Pancreas (tissue), 10 donors: ENCODE results near the gene HMX1. TPM values are rescaled to one million over a fixed set of nuclear protein-coding genes. Genes with fewer than 3 reads are reported as not detected.

ENCODE experiments used
- ATAC-seq, 4 donors: fragments of 200-7000 bp; cut with Tn5 transposase; one replicate each; pipeline versions ENCODE4 v1.8.0 to v1.9.1; 2020; ENCODE audit warnings: mild to moderate bottlenecking in 4 of 4, moderate library complexity in 4 of 4
- DNase-seq, 6 donors: peaks; one replicate each; pipeline ENCODE4 v3.0.0-alpha.2; 2020
- FAIRE-seq: peaks from 2 replicates; lab custom pipeline; 2012; peaks lifted over from hg19 to GRCh38; lab: Jason Lieb, UNC
- H3K27ac ChIP-seq, 4 donors: fragments of 200-600 bp; sonication (generic); 1 replicate in 3 of 4; 2 replicates in 1 of 4; pipeline versions ENCODE4 v1.5.0 to v1.8.0; 2020
- H3K27me3 ChIP-seq, 4 donors: fragments of 200-600 bp; one replicate each; pipeline ENCODE4 v1.8.0; 2021
- H3K36me3 ChIP-seq, 3 donors: fragments of 200-600 bp; sonication (generic) in 1 of 3; one replicate each; pipeline versions ENCODE4 v1.5.0 to v1.8.0; 2020 to 2021
- H3K4me1 ChIP-seq, 3 donors: fragments of 200-600 bp; one replicate each; pipeline ENCODE4 v1.8.0; 2021
- H3K4me3 ChIP-seq, 4 donors: fragments of 200-600 bp; sonication (generic) in 2 of 4; one replicate each; pipeline versions ENCODE4 v1.5.0 to v1.8.0; 2020 to 2021
- H3K9me3 ChIP-seq, 4 donors: fragments of 200-600 bp; one replicate each; pipeline ENCODE4 v1.8.0; 2021
- WGBS, 2 donors: extraction: QIAGEN DNeasy Blood & Tissue Kit; methylation state at CpG; one replicate each; pipeline ENCODE4 v1.1.7; 2013; 5-methylcytosine and 5-hydroxymethylcytosine counted together
- intact Hi-C, 3 donors: fragments of 100-400 bp; cut with DNase I; formaldehyde crosslinking; loops; one replicate each; pipeline versions ENCODE4 v1.11.1 to v1.14.2; 2022
- polyA plus RNA-seq, 2 donors: library from polyadenylated mRNA; stranded (reverse); fragments of 200-250 nt; gene quantifications; one replicate each; pipeline ENCODE4 v1.2.3, GENCODE V29; 2013
- total RNA-seq, 6 donors: library from RNA; stranded (reverse); fragmentation: NEBNext Ultra II Directional in 4 of 6; extraction: Animal tissue kit (Norgen Biotek cat#: 25700) in 4 of 6; gene quantifications; one replicate each; pipeline versions ENCODE4 v1.2.1 to v1.2.4, GENCODE V29; 2021 to 2023
- TF ChIP-seq, protein P1 (sequence below), 4 donors: fragments of 200-600 bp; sonication (generic) in 3 of 4; IDR thresholded peaks; one replicate each; pipeline versions ENCODE4 v1.5.0 to v1.8.0; 2021; ENCODE audit warnings: antibody characterized with exemption in 4 of 4
- donor health status: healthy with polysubstance abuse.
- donor health status: DM: no; HTN: no; CAD: no; lungs with moderate emphysema.
- donor health status: DM: no; HTN: no; CAD: no.
- donor health status: control.
- donor health status: control.
- donor health status: Bipolar disorder and iron deficiency.
- donor health status: DM: yes; HTN: yes; CAD: no.
- donor health status: DM: no; HTN: no; CAD: no.
- donor health status: DM: no; HTN: no; CAD: no.
- donor health status: DM: yes; HTN: yes; CAD: no.

HMX1 gene
- total and polyA plus RNA-seq, 8 donors, result not detected

DNA sequence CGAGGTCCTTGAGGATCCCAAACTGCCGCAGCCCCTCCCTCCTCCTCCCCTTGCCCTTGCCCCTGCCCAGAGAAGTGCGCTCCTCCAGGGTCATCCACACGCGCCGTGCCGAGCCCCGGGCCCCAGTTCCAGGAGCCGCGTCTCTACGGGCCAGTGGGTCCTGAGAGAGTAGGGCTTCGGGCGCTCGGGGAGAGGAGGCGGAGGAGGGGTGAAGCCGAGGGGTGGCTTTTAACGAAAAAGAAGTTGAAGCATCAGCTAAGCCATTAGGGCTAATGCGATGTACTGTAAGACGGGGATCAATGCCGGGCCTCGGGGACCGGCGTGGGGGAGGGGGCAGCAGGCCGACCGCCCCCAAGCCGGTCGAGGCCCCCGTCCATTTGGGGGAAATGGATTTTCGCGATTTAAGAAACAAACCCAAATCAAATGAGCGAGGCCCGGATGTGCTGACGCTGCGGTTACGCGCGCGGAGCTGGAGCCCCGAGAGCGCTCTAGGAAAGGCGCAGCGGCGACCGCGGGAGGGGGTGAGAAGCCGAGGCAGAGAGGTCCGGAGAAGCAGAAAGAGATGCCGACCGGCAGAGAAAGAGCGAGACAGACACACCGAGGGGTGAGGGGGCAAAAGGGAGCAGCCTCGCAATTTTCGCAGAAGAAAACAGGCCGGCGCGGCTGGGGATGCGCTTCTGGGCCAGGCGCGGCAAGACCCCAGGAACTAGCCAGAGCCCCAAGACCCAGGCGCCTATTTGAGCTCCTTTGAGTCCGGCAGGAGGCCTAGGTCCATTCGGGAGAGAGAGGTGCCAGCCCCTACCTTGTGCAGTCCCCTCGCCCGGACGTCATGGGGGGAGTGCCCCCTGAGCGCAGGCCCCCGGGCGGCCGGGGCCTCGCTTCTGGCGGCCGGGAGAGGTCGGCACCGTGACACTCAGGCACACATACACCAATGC lies 13.6 kb downstream of the HMX1 start:
- H3K4me3 ChIP-seq, result peak overlapping the region in 1 of 4 donors; percentile 27
- ATAC-seq (no peak), DNase-seq (peak in 1 of 6 donors; percentile 52), FAIRE-seq (no peak)
- TF ChIP-seq, protein P1, sequence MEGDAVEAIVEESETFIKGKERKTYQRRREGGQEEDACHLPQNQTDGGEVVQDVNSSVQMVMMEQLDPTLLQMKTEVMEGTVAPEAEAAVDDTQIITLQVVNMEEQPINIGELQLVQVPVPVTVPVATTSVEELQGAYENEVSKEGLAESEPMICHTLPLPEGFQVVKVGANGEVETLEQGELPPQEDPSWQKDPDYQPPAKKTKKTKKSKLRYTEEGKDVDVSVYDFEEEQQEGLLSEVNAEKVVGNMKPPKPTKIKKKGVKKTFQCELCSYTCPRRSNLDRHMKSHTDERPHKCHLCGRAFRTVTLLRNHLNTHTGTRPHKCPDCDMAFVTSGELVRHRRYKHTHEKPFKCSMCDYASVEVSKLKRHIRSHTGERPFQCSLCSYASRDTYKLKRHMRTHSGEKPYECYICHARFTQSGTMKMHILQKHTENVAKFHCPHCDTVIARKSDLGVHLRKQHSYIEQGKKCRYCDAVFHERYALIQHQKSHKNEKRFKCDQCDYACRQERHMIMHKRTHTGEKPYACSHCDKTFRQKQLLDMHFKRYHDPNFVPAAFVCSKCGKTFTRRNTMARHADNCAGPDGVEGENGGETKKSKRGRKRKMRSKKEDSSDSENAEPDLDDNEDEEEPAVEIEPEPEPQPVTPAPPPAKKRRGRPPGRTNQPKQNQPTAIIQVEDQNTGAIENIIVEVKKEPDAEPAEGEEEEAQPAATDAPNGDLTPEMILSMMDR (IDR thresholded peaks at IDR 0.05), result no peak
- WGBS, 2 donors, result 2% methylated on average over 70 to 74 of the region's 74 CpGs
- H3K36me3 ChIP-seq, result no peaks in the 10 kb centered on the region
- intact Hi-C loops, result no loop called here
- no peak overlapping the region for H3K27ac ChIP-seq
- H3K9me3 ChIP-seq, result no peaks in the 10 kb centered on the region
- H3K27me3 ChIP-seq, result peaks cover 0 to 72% (median 10%) of the 10 kb centered on the region in 4 donors
- no peaks in the 10 kb centered on the region for H3K4me1 ChIP-seq

DNA sequence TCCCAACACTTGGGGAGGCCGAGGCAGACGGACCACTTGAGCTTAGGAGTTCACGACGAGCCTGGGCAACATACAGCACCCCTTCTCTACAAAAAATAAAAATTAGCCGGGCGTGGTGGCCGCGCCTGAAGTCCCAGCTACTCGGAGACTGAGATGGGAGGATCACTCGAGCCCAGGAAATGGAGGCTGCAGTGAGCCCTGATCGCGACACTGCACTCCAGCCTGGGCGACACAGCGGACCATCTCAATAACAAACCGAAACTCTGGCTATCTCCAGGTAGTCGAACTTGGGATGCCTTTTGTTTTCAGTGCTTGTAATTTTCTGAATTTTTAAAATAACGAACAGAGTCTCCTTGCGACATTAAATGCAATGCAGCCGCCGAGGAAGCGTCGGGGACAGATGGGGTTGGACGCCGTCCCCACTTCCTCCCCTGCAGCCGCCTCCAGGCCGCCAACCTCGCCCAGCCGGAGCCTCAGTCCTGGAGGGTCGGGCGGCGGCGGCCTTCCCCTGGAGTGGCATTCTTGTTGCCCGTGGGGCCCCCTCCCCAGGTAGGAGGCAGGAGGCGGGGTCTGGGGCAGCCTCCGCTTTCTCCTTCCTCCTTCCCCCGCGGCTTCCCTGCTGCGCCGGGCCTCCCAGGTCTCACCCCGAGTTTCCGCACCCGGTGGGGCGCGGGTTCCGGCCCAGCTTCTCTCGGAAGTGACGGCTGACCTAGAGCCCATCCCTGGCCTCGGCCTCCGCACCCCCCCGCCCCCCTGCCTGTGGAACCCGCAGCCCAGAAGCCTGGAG lies 14.6 kb downstream of the HMX1 start:
- TF ChIP-seq, protein P1 (IDR thresholded peaks at IDR 0.05), result no peak
- Histone ChIP-seq H3K9me3 (no peaks in the 10 kb centered on the region), H3K27me3 (peaks cover 0 to 69% (median 8%) of the 10 kb centered on the region in 4 donors), H3K4me3 (peak overlapping the region in 1 of 4 donors; percentile 27), H3K4me1 (no peaks in the 10 kb centered on the region), H3K36me3 (no peaks in the 10 kb centered on the region), H3K27ac (no peak overlapping the region)
- DNase-seq (peak in 1 of 6 donors; percentile 55), FAIRE-seq (no peak), ATAC-seq (no peak)
- 2 to 3% methylated on average over 48 to 51 of the region's 51 CpGs for WGBS, 2 donors
- intact Hi-C loops, result no loop called here

- Histone ChIP-seq H3K9me3 (no peaks in the 10 kb centered on the region), H3K4me3 (no peak overlapping the region), H3K36me3 (no peaks in the 10 kb centered on the region), H3K4me1 (no peaks in the 10 kb centered on the region), H3K27me3 (peaks cover 0 to 62% (median 2%) of the 10 kb centered on the region in 4 donors), H3K27ac (no peak overlapping the region)
- DNase-seq, result peak in 1 of 6 donors; percentile 27
- ATAC-seq, result no peak
- TF ChIP-seq, protein P1 (IDR thresholded peaks at IDR 0.05), result no peak
- intact Hi-C loops, result no loop called here
- no peak for FAIRE-seq
- WGBS, 2 donors, result 4% methylated on average over 9 of the region's 9 CpGs
Measured at GRCh38 chr4:8855818-8856245, 15.8 kb downstream of the HMX1 start.

- intact Hi-C loops, result no loop called here
- Histone ChIP-seq H3K36me3 (no peaks in the 10 kb centered on the region), H3K4me3 (no peak overlapping the region), H3K4me1 (no peaks in the 10 kb centered on the region), H3K27me3 (peaks cover 0 to 56% (median 2%) of the 10 kb centered on the region in 4 donors), H3K27ac (no peak overlapping the region), H3K9me3 (no peaks in the 10 kb centered on the region)
- DNase-seq (peak in 1 of 6 donors; percentile 25), FAIRE-seq (no peak), ATAC-seq (peak in 1 of 4 donors; percentile 19)
- 12 to 19% methylated on average over 10 of the region's 10 CpGs for WGBS, 2 donors
- TF ChIP-seq, protein P1 (IDR thresholded peaks at IDR 0.05), result no peak
Measured at GRCh38 chr4:8854931-8855330, 16.7 kb downstream of the HMX1 start.
